HEK293 (cell line): Measurements from ENCODE around the gene PSTK.

ENCODE experiments used
- BCL11A ChIP-seq: fragments of 450-650 bp; formaldehyde crosslinking; IDR thresholded peaks from 2 replicates; pipeline ENCODE4 v1.5.1; 2016; ENCODE audit warnings: low read depth, missing biosample characterization, missing genetic modification characterization
- GLI4 ChIP-seq: fragments of 450-650 bp; formaldehyde crosslinking; IDR thresholded peaks from 2 replicates; pipeline ENCODE4 v1.5.1; 2016; ENCODE audit warnings: missing biosample characterization, missing genetic modification characterization
- HOXC10 ChIP-seq: sonication (generic); formaldehyde crosslinking; IDR thresholded peaks from 2 replicates; pipeline ENCODE4 v1.8.1; 2023; ENCODE audit warnings: mild to moderate bottlenecking, missing genetic modification reagents
- KLF7 ChIP-seq: fragments of 450-650 bp; formaldehyde crosslinking; IDR thresholded peaks from 2 replicates; pipeline ENCODE4 v1.5.1; 2016; ENCODE audit warnings: missing biosample characterization, missing genetic modification characterization, borderline replicate concordance
- KLF8 ChIP-seq: fragments of 450-650 bp; formaldehyde crosslinking; IDR thresholded peaks from 2 replicates; pipeline ENCODE4 v1.5.1; 2016; ENCODE audit warnings: missing biosample characterization, missing genetic modification characterization
- RBAK ChIP-seq: fragments of 450-650 bp; formaldehyde crosslinking; IDR thresholded peaks from 2 replicates; pipeline ENCODE4 v1.5.1; 2016; ENCODE audit warnings: missing biosample characterization, missing genetic modification characterization
- SP7 ChIP-seq: fragments of 450-650 bp; formaldehyde crosslinking; IDR thresholded peaks from 2 replicates; pipeline ENCODE4 v1.5.1; 2016; ENCODE audit warnings: missing biosample characterization, missing genetic modification characterization
- ZBTB1 ChIP-seq: fragments of 450-650 bp; formaldehyde crosslinking; IDR thresholded peaks from 2 replicates; pipeline ENCODE4 v1.5.1; 2016; ENCODE audit warnings: missing biosample characterization, missing genetic modification characterization
- ZEB2 ChIP-seq: fragments of 450-650 bp; formaldehyde crosslinking; IDR thresholded peaks from 2 replicates; pipeline ENCODE4 v1.5.1; 2016; ENCODE audit warnings: missing biosample characterization, missing genetic modification characterization
- ZFP3 ChIP-seq: fragments of 450-650 bp; formaldehyde crosslinking; IDR thresholded peaks from 2 replicates; pipeline ENCODE4 v1.5.1; 2016; ENCODE audit warnings: low read depth, missing biosample characterization, missing genetic modification characterization
- ZFP37 ChIP-seq: fragments of 450-650 bp; formaldehyde crosslinking; IDR thresholded peaks from 2 replicates; pipeline ENCODE4 v1.5.1; 2016; ENCODE audit warnings: missing biosample characterization, missing genetic modification characterization
- ZNF175 ChIP-seq: fragments of 450-650 bp; formaldehyde crosslinking; IDR thresholded peaks from 2 replicates; pipeline ENCODE4 v1.5.1; 2016; ENCODE audit warnings: missing biosample characterization, missing genetic modification characterization
- ZNF184 ChIP-seq: fragments of 450-650 bp; IDR thresholded peaks from 2 replicates; pipeline ENCODE4 v1.5.1; 2018; ENCODE audit warnings: missing biosample characterization, mild to moderate bottlenecking, missing genetic modification characterization
- ZNF19 ChIP-seq: fragments of 450-650 bp; formaldehyde crosslinking; IDR thresholded peaks from 2 replicates; pipeline ENCODE4; 2016; ENCODE audit warnings: missing biosample characterization, missing genetic modification characterization, low read depth
- ZNF211 ChIP-seq: fragments of 450-650 bp; formaldehyde crosslinking; IDR thresholded peaks from 2 replicates; pipeline ENCODE4 v1.5.1; 2016; ENCODE audit warnings: low read depth, missing biosample characterization, missing genetic modification characterization
- ZNF274 ChIP-seq, 2 experiments: fragments of 200-500 bp in 1 of 2; fragments of 450-650 bp in 1 of 2; sonication (Bioruptor generic) in 1 of 2; formaldehyde crosslinking in 1 of 2; IDR thresholded peaks; 2 replicates each; pipeline versions ENCODE4 v1.5.1 to v1.6.1; 2014 to 2016; ENCODE audit warnings: borderline replicate concordance in 1 of 2, inconsistent platforms in 1 of 2, low read length in 1 of 2, missing biosample characterization in 1 of 2, missing genetic modification characterization in 1 of 2
- ZNF302 ChIP-seq: fragments of 450-650 bp; formaldehyde crosslinking; IDR thresholded peaks from 2 replicates; pipeline ENCODE4 v1.5.1; 2016; ENCODE audit warnings: missing biosample characterization, missing genetic modification characterization, low read depth
- ZNF311 ChIP-seq: fragments of 450-650 bp; formaldehyde crosslinking; IDR thresholded peaks from 2 replicates; pipeline ENCODE4 v1.5.1; 2017; ENCODE audit warnings: missing biosample characterization, missing genetic modification characterization, borderline replicate concordance
- ZNF350 ChIP-seq: fragments of 450-650 bp; formaldehyde crosslinking; IDR thresholded peaks from 2 replicates; pipeline ENCODE4 v1.5.0; 2017; ENCODE audit warnings: missing biosample characterization, mild to moderate bottlenecking, missing genetic modification characterization
- ZNF354C ChIP-seq: fragments of 450-650 bp; formaldehyde crosslinking; IDR thresholded peaks from 2 replicates; pipeline ENCODE4 v1.5.1; 2016; ENCODE audit warnings: missing biosample characterization, missing genetic modification characterization, low read depth, borderline replicate concordance
- ZNF366 ChIP-seq: fragments of 450-650 bp; formaldehyde crosslinking; conservative IDR thresholded peaks from 2 replicates; pipeline ENCODE4 v1.5.1; 2016; ENCODE audit warnings: missing biosample characterization, missing genetic modification characterization
- ZNF48 ChIP-seq: fragments of 450-650 bp; formaldehyde crosslinking; IDR thresholded peaks from 2 replicates; pipeline ENCODE4 v1.5.1; 2016; ENCODE audit warnings: missing biosample characterization, missing genetic modification characterization
- ZNF585B ChIP-seq: fragments of 450-650 bp; formaldehyde crosslinking; IDR thresholded peaks from 2 replicates; pipeline ENCODE4 v1.5.1; 2016; ENCODE audit warnings: missing biosample characterization, missing genetic modification characterization
- ZNF623 ChIP-seq: fragments of 450-650 bp; formaldehyde crosslinking; IDR thresholded peaks from 2 replicates; pipeline ENCODE4 v1.5.1; 2016; ENCODE audit warnings: missing biosample characterization, missing genetic modification characterization
- ZNF629 ChIP-seq: fragments of 450-650 bp; formaldehyde crosslinking; IDR thresholded peaks from 2 replicates; pipeline ENCODE4 v1.5.1; 2017; ENCODE audit warnings: missing biosample characterization, missing genetic modification characterization
- ZNF792 ChIP-seq: fragments of 450-650 bp; formaldehyde crosslinking; IDR thresholded peaks from 2 replicates; pipeline ENCODE4 v1.5.1; 2016; ENCODE audit warnings: missing biosample characterization, missing genetic modification characterization
- ZNF843 ChIP-seq: fragments of 450-650 bp; formaldehyde crosslinking; IDR thresholded peaks from 2 replicates; pipeline ENCODE4 v1.5.1; 2016; ENCODE audit warnings: missing biosample characterization, missing genetic modification characterization
- TF ChIP-seq, protein P1 (sequence below): fragments of 450-650 bp; formaldehyde crosslinking; IDR thresholded peaks from 2 replicates; pipeline ENCODE4 v1.5.1; 2016; ENCODE audit warnings: missing biosample characterization, missing genetic modification characterization
- TF ChIP-seq, protein P2 (sequence below): fragments of 450-650 bp; formaldehyde crosslinking; IDR thresholded peaks from 2 replicates; pipeline ENCODE4 v1.5.1; 2016; ENCODE audit warnings: missing biosample characterization, missing genetic modification characterization
- TF ChIP-seq, protein P3 (sequence below): fragments of 450-650 bp; formaldehyde crosslinking; IDR thresholded peaks from 2 replicates; pipeline ENCODE4 v1.5.1; 2016; ENCODE audit warnings: missing biosample characterization, missing genetic modification characterization, low read depth
- TF ChIP-seq, protein P4 (sequence below): fragments of 450-650 bp; formaldehyde crosslinking; IDR thresholded peaks from 2 replicates; pipeline ENCODE4 v1.5.1; 2016; ENCODE audit warnings: missing biosample characterization, missing genetic modification characterization

Gene PSTK

DNA sequence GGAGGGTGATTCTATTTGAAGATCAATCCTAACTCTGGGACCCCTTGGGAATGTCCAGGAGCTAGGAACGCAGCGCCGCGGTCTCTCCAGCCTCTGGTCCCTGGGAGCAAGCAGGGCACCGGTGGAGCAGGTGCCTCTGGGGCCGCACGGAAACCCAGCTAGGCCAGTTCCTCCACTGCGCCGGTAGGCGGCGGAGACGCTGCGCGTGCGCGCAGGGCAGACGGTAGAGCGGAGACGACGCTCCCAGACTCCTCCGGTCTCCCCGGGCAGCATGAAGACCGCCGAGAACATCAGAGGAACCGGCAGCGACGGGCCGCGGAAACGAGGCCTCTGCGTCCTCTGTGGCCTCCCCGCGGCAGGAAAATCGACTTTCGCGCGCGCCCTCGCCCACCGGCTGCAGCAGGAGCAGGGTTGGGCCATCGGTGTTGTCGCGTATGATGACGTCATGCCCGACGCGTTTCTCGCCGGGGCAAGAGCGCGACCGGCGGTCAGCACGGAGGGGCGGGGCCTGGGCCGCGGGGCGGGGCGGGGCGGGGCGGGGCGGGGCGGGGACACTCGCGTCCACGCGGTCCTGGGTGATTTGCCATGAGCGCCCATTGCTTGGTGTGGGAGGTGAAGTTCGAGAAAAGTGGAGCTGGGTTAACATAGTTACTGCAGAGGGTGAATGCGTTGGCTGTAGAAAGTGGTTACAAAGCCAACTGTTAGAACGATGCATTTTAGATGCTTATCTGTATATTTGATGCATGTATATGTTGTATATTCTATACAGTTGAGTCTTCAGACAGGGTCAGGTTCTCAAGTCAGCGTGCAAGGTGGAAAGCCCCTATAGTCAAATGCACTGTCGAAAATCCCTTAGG lies at the start of gene PSTK (continued):
- TF ChIP-seq ZNF211 = no peak
- no peak; the same call in 1 of the 2 replicates for TF ChIP-seq BCL11A
- TF ChIP-seq ZNF184 (tag by site-specific recombination) = no peak
- TF ChIP-seq ZFP37 (tag by site-specific recombination) = peak; percentile 97
- TF ChIP-seq, protein P1, sequence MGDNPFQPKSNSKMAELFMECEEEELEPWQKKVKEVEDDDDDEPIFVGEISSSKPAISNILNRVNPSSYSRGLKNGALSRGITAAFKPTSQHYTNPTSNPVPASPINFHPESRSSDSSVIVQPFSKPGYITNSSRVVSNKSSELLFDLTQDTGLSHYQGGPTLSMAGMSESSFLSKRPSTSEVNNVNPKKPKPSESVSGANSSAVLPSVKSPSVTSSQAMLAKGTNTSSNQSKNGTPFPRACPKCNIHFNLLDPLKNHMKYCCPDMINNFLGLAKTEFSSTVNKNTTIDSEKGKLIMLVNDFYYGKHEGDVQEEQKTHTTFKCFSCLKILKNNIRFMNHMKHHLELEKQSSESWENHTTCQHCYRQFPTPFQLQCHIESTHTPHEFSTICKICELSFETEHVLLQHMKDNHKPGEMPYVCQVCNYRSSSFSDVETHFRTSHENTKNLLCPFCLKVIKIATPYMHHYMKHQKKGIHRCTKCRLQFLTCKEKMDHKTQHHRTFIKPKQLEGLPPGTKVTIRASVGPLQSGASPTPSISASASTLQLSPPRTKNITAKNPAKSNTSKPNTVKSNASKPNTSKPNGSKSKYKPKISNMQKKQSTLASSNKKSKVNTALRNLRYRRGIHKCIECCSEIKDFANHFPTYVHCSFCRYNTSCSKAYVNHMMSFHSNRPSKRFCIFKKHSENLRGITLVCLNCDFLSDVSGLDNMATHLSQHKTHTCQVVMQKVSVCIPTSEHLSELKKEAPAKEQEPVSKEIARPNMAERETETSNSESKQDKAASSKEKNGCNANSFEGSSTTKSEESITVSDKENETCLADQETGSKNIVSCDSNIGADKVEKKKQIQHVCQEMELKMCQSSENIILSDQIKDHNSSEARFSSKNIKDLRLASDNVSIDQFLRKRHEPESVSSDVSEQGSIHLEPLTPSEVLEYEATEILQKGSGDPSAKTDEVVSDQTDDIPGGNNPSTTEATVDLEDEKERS (tag by site-specific recombination) = no peak
- no peak for TF ChIP-seq KLF7 (tag by site-specific recombination)
- TF ChIP-seq, protein P2, sequence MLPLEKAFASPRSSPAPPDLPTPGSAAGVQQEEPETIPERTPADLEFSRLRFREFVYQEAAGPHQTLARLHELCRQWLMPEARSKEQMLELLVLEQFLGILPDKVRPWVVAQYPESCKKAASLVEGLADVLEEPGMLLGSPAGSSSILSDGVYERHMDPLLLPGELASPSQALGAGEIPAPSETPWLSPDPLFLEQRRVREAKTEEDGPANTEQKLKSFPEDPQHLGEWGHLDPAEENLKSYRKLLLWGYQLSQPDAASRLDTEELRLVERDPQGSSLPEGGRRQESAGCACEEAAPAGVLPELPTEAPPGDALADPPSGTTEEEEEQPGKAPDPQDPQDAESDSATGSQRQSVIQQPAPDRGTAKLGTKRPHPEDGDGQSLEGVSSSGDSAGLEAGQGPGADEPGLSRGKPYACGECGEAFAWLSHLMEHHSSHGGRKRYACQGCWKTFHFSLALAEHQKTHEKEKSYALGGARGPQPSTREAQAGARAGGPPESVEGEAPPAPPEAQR (tag by site-specific recombination) = 0 out of 2 replicates have a peak, but pooled peaks have one; percentile 53
- no peak for TF ChIP-seq ZNF350 (tag by site-specific recombination)
- TF ChIP-seq ZNF175 = no peak
- no peak for TF ChIP-seq ZNF48 (tag by site-specific recombination)
- TF ChIP-seq RBAK (tag by site-specific recombination) = no peak
- peak; percentile 90; the same call in 1 of the 2 replicates for TF ChIP-seq KLF8 (tag by site-specific recombination)
- peak; percentile 99 for TF ChIP-seq ZEB2
- TF ChIP-seq ZFP3 (tag by site-specific recombination) = no peak
- TF ChIP-seq ZBTB1 (tag by site-specific recombination) = no peak
- peak; percentile 100 for TF ChIP-seq ZNF629
- TF ChIP-seq HOXC10 (CRISPR knock-in tag) = no peak
- TF ChIP-seq ZNF19 = no peak
- TF ChIP-seq ZNF792 (tag by site-specific recombination) = no peak
- TF ChIP-seq SP7 = peak; percentile 91
- TF ChIP-seq, protein P3, sequence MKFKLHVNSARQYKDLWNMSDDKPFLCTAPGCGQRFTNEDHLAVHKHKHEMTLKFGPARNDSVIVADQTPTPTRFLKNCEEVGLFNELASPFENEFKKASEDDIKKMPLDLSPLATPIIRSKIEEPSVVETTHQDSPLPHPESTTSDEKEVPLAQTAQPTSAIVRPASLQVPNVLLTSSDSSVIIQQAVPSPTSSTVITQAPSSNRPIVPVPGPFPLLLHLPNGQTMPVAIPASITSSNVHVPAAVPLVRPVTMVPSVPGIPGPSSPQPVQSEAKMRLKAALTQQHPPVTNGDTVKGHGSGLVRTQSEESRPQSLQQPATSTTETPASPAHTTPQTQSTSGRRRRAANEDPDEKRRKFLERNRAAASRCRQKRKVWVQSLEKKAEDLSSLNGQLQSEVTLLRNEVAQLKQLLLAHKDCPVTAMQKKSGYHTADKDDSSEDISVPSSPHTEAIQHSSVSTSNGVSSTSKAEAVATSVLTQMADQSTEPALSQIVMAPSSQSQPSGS = peak; percentile 99
- no peak for TF ChIP-seq ZNF311 (tag by site-specific recombination)
- TF ChIP-seq ZNF623 (tag by site-specific recombination) = no peak
- TF ChIP-seq ZNF274 (IDR thresholded peaks at IDR 0.05; ENCODE audit: low read length) = no peak
- TF ChIP-seq ZNF274 (tag by site-specific recombination; IDR thresholded peaks at IDR 0.05; ENCODE audit: borderline replicate concordance) = no peak
- TF ChIP-seq ZNF366 (tag by site-specific recombination) = 0 out of 2 replicates have a peak, but pooled peaks have one; percentile 22
- TF ChIP-seq, protein P4, sequence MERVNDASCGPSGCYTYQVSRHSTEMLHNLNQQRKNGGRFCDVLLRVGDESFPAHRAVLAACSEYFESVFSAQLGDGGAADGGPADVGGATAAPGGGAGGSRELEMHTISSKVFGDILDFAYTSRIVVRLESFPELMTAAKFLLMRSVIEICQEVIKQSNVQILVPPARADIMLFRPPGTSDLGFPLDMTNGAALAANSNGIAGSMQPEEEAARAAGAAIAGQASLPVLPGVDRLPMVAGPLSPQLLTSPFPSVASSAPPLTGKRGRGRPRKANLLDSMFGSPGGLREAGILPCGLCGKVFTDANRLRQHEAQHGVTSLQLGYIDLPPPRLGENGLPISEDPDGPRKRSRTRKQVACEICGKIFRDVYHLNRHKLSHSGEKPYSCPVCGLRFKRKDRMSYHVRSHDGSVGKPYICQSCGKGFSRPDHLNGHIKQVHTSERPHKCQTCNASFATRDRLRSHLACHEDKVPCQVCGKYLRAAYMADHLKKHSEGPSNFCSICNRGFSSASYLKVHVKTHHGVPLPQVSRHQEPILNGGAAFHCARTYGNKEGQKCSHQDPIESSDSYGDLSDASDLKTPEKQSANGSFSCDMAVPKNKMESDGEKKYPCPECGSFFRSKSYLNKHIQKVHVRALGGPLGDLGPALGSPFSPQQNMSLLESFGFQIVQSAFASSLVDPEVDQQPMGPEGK (tag by site-specific recombination) = 0 out of 2 replicates have a peak, but pooled peaks have one; percentile 62
- TF ChIP-seq GLI4 (tag by site-specific recombination) = no peak
- TF ChIP-seq ZNF302 = no peak
- TF ChIP-seq ZNF354C (tag by site-specific recombination) = no peak
- peak; percentile 64; the same call in 1 of the 2 replicates for TF ChIP-seq ZNF843 (tag by site-specific recombination)
- TF ChIP-seq ZNF585B (tag by site-specific recombination) = no peak
